Activated effector memory CD4-positive, alpha-beta T cell treated with anti-CD3 and anti-CD28 coated beads, Interleukin-2, amount 50 U/mL, for 16 hours (primary cell): ENCODE data around the gene PYDC1.
A peak's percentile ranks its signal among the peaks of the same experiment; 100 is the strongest.
"Not testable (repeated sequence)": the region's sequence is repeated elsewhere in the genome, so short reads cannot be mapped to it uniquely, and the experiment has no call there.

ENCODE experiments used
- DNase-seq: peaks from one replicate; pipeline ENCODE4 v3.0.0-alpha.2; 2020

PYDC1 gene

DNA sequence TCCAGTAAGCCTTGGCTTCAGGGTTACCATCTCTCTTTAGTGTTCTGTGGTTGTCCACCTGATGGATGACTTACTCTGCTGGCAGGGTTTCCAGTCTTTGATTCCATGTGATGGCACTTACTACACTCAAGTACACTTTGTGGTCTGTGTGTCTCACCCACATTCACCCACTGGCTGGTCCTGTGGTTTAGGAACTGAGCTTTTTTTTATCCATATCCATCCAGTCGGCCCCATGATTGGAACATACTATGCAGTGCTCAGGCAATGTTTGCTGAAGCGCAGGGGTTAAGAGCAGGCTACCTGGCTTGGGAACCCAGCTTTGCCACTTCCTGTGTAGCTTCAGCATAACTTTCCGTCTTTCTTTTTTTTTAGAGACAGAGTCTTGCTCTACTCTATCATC lies 39.8 kb downstream of the PYDC1 start:
- DNase-seq, result peak; percentile 77

DNA sequence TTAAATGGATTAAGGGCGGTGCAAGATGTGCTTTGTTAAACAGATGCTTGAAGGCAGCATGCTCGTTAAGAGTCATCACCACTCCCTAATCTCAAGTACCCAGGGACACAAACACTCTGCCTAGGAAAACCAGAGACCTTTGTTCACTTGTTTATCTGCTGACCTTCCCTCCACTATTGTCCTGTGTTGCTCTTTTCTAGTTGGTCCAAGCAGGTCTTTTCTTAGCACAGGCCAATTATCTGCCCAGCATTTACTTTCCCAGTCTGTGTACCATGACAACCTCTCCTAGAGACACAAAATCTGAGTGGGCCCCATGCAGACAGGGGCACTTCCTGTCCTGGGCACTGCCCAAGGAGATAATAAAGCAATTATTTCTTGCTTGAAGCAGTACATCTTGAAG lies 46.9 kb downstream of the PYDC1 start:
- DNase-seq, result not testable (repeated sequence)

DNA sequence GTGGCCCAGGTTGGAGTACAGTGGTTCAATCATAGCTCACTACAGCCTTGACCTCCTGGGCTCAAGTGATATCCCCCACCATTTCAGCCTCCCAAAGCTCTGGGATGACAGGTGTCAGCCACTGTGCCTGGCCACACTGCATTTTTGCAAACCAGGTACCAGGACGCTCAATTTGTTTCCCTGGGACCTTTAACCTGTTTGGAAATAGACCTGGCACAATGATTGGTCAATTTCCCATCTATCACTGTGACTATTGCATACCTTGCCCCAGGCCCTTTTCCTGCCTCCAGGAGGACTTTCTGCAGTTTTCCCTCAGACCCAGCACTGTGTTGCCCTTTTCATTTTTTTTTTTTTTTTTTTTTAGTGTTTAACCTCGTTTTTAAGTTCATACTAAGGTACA lies 48.1 kb downstream of the PYDC1 start:
- DNase-seq, result no peak

DNA sequence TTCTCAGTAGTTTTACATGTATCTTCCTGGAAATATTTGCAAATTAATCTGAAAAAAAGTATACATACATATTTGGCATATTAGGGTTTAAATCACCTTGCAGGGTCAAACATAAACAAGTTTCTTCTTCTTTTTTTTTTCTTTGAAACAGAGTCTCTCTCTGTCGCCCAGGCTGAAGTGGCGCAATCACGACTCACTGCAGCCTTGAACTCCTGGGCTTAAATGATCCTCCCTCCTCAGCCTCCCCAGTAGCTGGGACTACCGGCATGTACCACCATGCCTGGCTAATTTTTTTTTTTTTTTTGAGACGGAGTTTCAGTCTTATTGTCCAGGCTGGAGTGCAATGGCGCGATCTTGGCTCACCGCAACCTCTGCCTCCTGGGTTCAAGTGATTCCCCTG lies 49.6 kb downstream of the PYDC1 start:
- no peak for DNase-seq
